ENCODE measurements around the gene UQCRH. TPM values are rescaled to one million over a fixed set of nuclear protein-coding genes. Genes with fewer than 3 reads are reported as not detected.
A peak's percentile ranks its signal among the peaks of the same experiment; 100 is the strongest.
"Not testable (repeated sequence)": the region's sequence is repeated elsewhere in the genome, so short reads cannot be mapped to it uniquely, and the experiment has no call there.

UQCRH gene
- total RNA-seq, 1 donor from 2014 or later: 255 TPM

- peak; percentile 74 for DNase-seq (ENCODE audit: low spot score)
These were observed 28.5 kb downstream of the UQCRH start for GRCh38 chr1:46331786-46332540.

DNA sequence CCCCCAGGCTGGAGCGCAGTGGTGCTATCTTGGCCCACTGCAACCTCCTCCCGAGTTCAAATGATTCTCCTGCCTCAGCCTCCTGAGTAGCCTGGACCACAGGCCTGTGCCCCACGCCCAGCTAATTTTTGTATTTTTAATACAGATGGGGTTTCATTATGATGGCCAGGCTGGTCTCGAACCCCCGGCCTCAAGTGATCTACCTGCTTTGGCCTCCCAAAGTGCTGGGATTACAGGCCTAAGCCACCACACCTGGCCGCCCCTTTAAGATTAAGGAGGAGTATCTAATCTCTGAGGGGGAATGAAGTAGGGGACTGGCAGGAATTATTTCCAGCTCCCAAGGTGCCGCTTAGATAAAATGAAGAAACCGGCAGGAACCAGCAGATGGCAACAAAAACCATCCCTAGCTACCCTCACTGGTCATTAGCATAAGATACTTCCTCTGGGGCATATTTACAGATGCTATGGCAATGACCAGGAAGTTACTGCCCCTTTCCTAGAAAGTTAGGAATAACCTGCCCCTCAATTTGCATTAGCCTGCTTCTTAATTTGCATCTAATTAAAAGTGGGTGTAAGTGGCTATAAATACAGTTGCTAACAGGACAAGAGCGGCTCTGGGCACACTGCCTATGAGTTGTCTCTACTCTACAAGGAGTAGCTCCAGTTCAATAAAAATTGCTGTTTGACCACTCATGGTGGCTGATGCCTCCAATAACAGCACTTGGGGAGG lies 30.0 kb downstream of the UQCRH start:
- DNase-seq (ENCODE audit: low spot score): peak; percentile 51

GRCh38 chr1:46334030-46334384 lies 30.5 kb downstream of the UQCRH start:
- DNase-seq (ENCODE audit: low spot score): peak; percentile 47

DNA sequence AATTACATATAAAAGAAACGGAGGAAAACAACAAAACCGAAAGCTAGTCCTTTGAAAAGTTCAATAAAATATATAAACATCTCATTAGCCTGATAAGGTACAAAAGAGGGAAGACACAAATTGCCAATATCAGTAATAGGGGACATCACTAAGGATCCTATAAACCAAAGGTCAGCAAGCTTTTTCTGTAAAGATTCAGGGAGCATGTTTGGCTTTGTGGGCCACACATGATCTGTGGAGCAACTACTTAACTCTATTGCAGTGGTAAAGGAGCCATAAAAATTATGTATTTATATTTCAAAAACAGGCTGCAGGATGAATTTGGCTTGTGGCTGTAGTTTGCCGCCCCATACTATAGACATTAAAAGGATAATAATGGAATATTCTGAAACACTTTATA lies 31.6 kb downstream of the UQCRH start:
- DNase-seq (ENCODE audit: low spot score): no peak

GRCh38 chr1:46337409-46337808 lies 33.9 kb downstream of the UQCRH start:
- DNase-seq (ENCODE audit: low spot score): peak; percentile 55

DNA sequence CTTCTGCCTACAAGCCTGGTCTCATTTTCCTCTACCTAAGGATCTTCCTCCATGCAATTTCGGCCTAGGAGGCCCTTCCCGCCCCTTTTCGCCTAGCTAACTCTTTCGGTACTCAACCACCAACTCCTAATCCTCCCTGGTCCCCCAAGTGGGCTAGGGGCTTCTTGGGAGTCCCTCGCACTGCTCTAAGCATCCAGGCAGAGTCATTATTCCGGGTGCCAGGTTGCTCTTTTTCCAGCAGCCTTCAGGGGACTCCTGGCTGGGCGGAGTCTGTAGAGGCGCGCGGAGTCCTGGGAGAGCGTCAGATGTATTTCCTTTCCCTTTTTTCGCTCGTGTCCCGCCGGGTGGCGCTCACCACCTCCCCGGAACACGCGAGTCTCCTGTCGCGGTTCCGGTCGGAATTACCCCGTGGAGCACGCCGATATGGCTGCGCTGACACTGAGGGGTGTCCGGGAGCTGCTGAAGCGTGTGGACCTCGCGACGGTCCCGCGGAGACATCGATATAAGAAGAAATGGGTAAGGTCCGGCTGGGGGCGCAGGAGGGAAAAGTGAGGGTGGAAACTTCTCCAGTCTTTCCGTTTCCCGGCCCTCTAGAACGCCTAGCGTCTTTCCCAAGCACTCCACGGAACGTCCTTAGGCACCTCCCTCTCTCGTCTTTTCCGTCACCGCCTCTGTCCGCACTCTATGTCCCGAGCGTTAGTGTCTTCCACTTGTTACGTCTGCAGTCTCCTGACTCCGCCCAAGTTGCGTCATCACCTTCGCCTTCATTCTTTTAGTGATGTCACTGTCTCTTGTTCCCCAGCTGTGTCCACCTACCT lies 37.1 kb downstream of the UQCRH start, which contains the start of gene NSUN4:
Gene NSUN4, plus strand, starts transcription at position 404 of the 818 bp plus-strand sequence. Its CDS starts 20 bp downstream, at position 424.
- peak; percentile 94 for DNase-seq (ENCODE audit: low spot score)

- peak; percentile 75 for DNase-seq (ENCODE audit: low spot score)
These were observed 38.0 kb downstream of the UQCRH start for GRCh38 chr1:46341222-46342083.

DNA sequence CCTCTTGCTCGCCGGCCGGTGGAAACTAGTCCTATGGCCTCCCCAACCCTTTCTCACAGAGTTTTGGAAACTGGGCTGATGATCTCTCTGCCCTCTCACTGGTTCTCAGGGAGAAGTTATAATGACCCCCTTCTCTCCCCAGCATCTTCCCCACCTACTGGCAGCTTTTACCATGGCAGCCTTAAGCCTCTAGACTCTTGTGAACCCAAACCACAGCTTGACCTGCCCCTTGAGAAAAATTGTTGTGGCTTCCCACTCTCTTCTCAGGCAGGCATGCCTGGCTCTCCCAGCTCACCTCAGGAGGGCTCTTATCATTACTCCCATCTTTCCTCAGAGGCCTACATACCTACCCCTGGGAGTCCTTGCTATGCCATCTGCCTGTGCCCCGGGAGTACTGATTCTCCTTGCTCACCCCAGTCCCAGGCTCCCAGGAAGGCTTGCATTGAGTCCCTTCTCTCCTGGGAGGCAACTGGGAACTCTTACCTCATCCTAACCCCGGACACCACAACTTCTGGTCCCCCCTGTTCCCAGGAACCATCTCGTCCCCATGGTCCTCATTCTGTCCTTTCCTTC lies 38.7 kb downstream of the UQCRH start:
- DNase-seq (ENCODE audit: low spot score): peak; percentile 35

GRCh38 chr1:46342677-46343350 lies 39.3 kb downstream of the UQCRH start:
- peak; percentile 55 for DNase-seq (ENCODE audit: low spot score)

DNA sequence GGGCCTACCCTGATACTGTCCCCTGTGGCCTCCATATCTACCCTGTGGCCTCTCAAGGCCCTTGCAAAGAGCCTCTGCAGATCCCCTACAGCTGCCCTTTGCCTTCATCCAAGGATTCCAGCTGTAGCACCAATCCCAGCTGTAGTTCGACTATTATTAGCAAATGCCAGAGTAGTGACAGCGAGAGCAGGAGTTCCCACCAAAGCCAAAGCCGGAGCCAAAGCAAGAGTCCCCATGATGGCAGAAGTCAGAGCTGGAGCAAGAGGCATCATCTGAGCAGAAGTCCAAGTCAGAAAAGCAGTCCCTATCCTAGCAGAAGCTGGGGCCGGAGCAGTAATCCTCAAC lies 39.8 kb downstream of the UQCRH start:
- no peak for DNase-seq (ENCODE audit: low spot score)

DNA sequence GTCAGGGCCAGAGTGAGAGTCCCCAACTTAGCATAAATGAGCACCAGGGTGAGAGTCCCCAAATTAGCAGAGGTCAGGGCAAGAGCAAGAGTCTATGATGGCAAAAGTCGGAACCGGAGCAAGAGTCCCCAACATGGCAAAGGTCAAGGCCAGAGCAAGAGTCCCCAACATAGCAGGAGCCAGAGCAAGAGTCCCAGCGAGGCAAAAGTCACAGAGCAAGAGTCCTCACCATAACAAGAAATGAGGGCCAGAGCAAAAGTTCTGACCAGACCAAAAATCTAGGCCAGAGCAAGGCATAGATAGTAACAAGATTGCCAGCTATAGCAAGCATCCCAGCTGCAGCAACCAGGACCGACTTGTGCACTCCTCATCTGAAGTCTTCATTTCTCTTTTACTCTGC lies 40.2 kb downstream of the UQCRH start:
- DNase-seq (ENCODE audit: low spot score): peak; percentile 79

- DNase-seq (ENCODE audit: low spot score): peak; percentile 59
These were observed 41.0 kb downstream of the UQCRH start for GRCh38 chr1:46344481-46344880.

DNA sequence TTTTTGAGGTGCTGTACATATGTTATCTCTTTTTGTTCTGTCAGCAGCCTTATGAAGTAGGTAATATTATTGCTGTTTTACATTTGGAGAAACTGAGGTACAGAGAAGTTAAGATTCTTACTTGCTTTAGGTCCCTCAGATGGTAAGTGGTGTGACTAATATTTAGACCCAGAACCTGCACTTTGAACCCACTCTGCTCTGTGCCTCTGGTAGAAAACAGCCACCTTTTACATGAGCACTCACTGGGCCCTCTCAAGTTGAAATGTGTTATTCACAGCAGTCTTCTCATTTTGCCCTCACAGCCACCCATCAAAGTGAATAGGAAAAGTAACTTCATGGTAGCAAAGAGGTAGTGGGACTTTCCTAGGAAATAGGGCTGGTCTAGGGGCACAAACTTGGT lies 41.8 kb downstream of the UQCRH start:
- DNase-seq (ENCODE audit: low spot score): no peak

DNA sequence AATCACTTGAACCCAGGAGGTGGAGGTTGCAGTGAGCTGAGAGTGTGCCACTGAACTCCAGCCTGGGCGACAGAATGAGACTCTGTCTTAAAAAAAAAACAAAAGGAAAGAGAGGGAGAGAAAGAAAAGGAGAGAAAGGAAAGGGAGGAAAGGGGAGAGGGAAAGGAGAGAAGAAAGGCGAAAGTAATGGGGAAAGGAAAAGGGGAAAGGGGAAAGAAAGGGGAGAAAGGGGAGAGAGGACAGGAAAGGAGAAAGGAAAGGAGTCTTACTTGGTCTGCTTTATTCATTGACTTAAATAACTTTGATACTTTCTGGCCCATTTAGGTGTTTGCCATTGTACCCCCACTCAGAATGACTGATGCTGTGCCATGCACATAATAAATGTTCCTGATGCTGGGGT lies 48.9 kb downstream of the UQCRH start:
- DNase-seq (ENCODE audit: low spot score): no peak

- not testable (repeated sequence) for DNase-seq (ENCODE audit: low spot score)
These were observed 52.4 kb downstream of the UQCRH start for GRCh38 chr1:46355920-46356319.

DNA sequence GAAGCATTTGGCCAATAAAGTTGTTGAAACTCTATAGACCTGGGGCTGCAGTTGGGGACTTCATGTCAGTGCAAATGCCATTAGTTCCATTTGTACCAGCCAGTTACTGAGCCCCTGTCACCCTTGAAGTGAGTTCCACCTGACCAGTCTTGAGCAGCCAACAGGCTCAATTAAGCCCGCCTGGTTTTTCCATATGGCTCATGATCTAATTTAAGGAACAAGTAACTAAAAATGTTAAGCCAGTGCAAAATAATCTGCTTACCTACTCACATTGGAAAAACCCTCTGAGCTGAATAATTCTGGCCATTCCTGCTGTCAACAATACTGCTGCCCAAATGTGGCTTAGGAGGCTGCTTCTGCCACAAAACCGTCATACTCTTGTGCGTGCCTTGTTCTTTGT lies 58.7 kb downstream of the UQCRH start:
- DNase-seq (ENCODE audit: low spot score): no peak

- no peak for DNase-seq (ENCODE audit: low spot score)
These were observed 59.6 kb downstream of the UQCRH start for GRCh38 chr1:46363121-46363520.

DNA sequence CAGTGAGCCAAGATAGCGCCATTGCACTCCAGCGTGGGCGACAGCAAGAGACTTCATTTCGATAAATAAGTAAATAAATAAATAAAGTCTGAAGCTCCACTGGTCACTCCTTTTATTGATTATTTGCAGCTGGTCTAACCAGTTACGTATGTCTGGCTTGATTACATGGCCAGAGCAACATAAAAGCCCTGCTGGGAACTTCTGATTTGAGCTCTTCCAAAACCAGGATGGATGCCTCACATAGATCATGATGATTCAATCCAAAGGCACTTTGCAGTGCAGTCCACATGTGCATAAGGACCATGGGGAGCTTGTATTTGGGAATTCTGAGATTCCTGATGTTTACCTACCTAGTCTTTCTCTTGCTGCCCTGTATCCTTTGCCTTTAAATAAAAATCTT lies 61.1 kb downstream of the UQCRH start:
- DNase-seq (ENCODE audit: low spot score): no peak

DNA sequence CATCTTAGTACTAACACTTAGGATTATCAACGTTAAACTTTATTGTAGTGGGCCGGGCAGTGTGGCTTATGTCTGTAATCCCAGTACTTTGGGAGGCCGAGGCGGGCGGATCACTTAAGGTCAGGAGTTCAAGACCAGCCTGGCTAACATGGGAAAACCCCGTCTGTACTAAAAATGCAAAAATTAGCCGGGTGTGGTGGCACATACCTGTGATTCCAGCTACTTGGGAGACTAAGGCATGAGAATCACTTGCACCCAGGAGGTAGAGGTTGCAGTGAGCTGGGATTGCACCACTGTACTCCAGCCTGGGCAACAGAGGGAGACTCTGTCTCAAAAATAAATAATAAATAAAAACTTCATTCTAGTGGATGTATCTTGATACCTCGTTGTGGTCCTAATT lies 62.3 kb downstream of the UQCRH start:
- DNase-seq (ENCODE audit: low spot score): not testable (repeated sequence)
